Measurements from ENCODE around the gene TPK1. TPM values are rescaled to one million over a fixed set of nuclear protein-coding genes. Genes with fewer than 3 reads are reported as not detected.
A peak's percentile ranks its signal among the peaks of the same experiment; 100 is the strongest.

Gene TPK1
- 10 to 100 TPM in 3 of 4 donors, 1 to 10 TPM in 1; 2.5 to 22.7 (median 18.7) TPM for total RNA-seq

DNA sequence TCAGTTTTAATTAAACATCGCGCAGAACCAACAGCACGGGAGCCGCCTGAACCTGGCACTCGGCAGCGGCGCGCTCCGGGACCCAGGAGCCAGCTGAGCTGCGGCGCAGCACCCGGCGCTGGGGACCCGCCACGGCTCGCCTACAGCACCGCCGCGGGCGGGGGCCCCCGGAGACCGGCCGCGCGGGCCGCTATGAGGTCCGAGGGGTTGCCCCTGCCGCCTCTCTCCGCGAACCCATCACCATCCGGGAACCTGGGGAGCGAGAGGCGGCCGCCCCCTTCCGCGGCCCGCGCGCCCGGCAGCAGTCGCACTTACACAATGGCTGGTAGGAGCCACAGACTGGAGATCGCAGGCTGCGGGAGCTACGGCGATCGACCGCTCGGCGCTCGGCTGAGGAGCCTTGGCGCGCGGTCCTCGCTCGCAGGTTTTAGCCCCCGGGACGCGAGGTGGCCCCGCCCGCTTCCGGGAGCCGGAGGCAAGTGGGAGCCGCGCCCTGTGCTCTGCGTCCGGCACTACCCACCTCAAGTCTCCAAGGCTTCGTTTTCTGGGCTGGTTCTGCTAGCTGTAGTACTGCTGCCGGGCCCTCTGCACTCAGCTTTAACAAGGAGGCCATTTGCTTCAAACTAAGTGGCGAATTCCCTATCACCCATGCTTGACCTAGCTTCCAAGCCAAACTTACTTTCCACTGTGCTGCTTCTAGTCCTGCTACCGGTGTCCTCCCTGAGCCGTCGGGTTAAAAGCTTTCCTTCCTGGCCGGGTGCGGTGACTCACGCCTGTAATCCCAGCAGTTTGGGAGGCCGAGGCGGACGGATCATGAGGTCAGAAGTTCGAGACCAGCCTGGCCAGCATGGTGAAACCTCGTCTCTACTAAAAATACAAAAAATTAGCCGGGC, at the start of gene TPK1:
Gene TPK1 (minus strand): TSS at position 402 of the 893 bp plus-strand sequence. CDS start 451 bp downstream, outside the sequence.
- Histone ChIP-seq H3K36me3 (no peaks in the 10 kb centered on the region), H3K4me1 (peaks cover 0 to 12% (median 3%) of the 10 kb centered on the region in 4 donors), H3K9me3 (no peaks in the 10 kb centered on the region), H3K27ac (peak within 1 kb of the TSS; percentile 90 to 99 (median 98)), H3K27me3 (no peaks in the 10 kb centered on the region), H3K4me3 (peak within 1 kb of the TSS; percentile 71 to 92 (median 82))
- TF ChIP-seq, protein P1, sequence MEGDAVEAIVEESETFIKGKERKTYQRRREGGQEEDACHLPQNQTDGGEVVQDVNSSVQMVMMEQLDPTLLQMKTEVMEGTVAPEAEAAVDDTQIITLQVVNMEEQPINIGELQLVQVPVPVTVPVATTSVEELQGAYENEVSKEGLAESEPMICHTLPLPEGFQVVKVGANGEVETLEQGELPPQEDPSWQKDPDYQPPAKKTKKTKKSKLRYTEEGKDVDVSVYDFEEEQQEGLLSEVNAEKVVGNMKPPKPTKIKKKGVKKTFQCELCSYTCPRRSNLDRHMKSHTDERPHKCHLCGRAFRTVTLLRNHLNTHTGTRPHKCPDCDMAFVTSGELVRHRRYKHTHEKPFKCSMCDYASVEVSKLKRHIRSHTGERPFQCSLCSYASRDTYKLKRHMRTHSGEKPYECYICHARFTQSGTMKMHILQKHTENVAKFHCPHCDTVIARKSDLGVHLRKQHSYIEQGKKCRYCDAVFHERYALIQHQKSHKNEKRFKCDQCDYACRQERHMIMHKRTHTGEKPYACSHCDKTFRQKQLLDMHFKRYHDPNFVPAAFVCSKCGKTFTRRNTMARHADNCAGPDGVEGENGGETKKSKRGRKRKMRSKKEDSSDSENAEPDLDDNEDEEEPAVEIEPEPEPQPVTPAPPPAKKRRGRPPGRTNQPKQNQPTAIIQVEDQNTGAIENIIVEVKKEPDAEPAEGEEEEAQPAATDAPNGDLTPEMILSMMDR (IDR thresholded peaks at IDR 0.05) = no peak
- peak; percentile 86 to 93 for TF ChIP-seq POLR2A (IDR thresholded peaks at IDR 0.05)
- peak; percentile 90 to 97 (median 96) for DNase-seq

GRCh38 chr7:144885478-144885877, 49.6 kb upstream of the TPK1 start:
- no peaks in the 10 kb centered on the region for H3K27me3 ChIP-seq
- no peak overlapping the region for H3K4me3 ChIP-seq
- H3K9me3 ChIP-seq = no peaks in the 10 kb centered on the region
- H3K4me1 ChIP-seq = no peaks in the 10 kb centered on the region
- H3K27ac ChIP-seq = no peak overlapping the region
- TF ChIP-seq POLR2A (IDR thresholded peaks at IDR 0.05) = no peak
- TF ChIP-seq, protein P1 (IDR thresholded peaks at IDR 0.05) = no peak
- no peak for DNase-seq
- no peaks in the 10 kb centered on the region for H3K36me3 ChIP-seq

DNA sequence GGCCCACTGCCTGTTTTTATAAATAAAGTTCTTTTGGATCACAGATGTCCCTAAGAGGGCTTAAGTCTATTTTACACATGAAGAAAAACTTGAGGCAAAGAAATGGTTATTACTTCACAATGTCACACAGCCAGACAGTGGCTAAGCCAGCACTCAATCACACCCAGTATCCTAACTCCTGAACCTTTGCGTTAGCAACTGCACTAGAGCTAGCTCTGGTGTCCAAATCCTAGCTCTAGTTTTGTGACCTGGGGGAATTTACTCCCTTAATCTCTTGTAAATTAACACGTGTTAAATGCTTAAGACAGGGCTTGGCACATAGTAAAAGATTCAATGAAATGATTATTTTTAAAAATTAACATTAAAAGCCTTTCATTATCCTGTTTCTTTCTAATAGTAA, 49.0 kb upstream of the TPK1 start:
- no peak overlapping the region for H3K4me3 ChIP-seq
- no peaks in the 10 kb centered on the region for H3K9me3 ChIP-seq
- no peaks in the 10 kb centered on the region for H3K36me3 ChIP-seq
- H3K27me3 ChIP-seq = no peaks in the 10 kb centered on the region
- H3K4me1 ChIP-seq = no peaks in the 10 kb centered on the region
- no peak for DNase-seq
- TF ChIP-seq POLR2A (IDR thresholded peaks at IDR 0.05) = no peak
- TF ChIP-seq, protein P1 (IDR thresholded peaks at IDR 0.05) = no peak
- H3K27ac ChIP-seq = no peak overlapping the region

DNA sequence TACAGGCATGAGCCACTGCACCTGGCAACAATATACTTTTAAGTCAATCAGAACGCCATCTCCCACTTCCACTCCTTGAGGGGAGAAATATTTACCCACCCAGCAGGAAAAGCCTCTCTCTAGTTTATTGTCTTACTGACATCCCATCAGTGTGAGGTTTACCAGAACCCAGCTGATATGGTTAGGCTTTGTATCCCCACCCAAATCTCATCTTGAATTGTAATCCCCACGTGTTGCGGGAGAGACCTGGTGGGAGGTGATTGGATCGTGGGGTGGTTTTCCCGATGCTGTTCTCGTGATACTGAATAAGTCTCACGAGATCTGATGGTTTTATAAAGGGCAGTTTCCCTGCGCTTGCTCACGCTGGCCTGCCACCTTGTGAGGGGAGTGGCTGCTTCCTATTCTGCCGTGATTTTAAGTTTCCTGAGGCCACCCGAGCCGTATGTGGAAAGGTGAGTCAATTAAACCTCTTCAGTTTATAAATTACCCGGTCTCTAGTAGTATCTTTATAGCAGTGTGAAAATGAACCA, 37.5 kb upstream of the TPK1 start:
- Histone ChIP-seq H3K27ac (no peak overlapping the region), H3K4me1 (no peaks in the 10 kb centered on the region), H3K4me3 (no peak overlapping the region), H3K9me3 (no peaks in the 10 kb centered on the region), H3K27me3 (no peaks in the 10 kb centered on the region), H3K36me3 (no peaks in the 10 kb centered on the region)
- TF ChIP-seq POLR2A (IDR thresholded peaks at IDR 0.05) = no peak
- TF ChIP-seq, protein P1 (IDR thresholded peaks at IDR 0.05) = no peak
- DNase-seq = no peak

DNA sequence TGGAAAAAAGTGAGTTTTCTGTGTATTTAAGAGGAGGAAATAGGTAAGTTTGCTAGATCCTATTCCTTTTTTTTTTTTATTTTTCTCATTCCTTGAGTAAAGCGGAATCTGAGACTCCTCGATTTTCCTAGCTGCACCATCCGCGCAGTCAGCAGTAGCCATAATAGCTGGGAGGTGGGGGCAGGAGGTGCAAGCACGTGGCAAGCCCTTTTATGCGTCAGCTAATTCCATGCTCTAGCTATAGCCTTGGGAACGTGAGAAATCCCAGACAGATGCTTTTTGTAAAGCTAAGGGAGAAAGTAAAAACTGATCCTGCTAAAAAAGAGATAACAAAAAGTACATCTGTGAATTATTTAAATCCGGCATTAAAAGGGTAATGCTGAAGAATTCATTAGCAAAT, 33.2 kb upstream of the TPK1 start:
- TF ChIP-seq, protein P1 (IDR thresholded peaks at IDR 0.05) = no peak
- no peak for TF ChIP-seq POLR2A (IDR thresholded peaks at IDR 0.05)
- no peaks in the 10 kb centered on the region for H3K27me3 ChIP-seq

More for the DNA sequence above, 33.2 kb upstream of the TPK1 start:
- no peak overlapping the region for H3K4me3 ChIP-seq
- H3K4me1 ChIP-seq = no peaks in the 10 kb centered on the region
- H3K27ac ChIP-seq = no peak overlapping the region
- no peaks in the 10 kb centered on the region for H3K9me3 ChIP-seq
- DNase-seq = no peak
- no peaks in the 10 kb centered on the region for H3K36me3 ChIP-seq

All from Peyer's patch (tissue), 4 donors.